GM18907 (cell line): ENCODE data around the gene FOXD2.

Experiments
- ATAC-seq: cut with Tn5 transposase; IDR thresholded peaks from one replicate; pipeline ENCODE4 v1.9.1; 2021; ENCODE audit warnings: mild to moderate bottlenecking, moderate library complexity; ENCODE audit not compliant: unreplicated experiment

Gene FOXD2

GRCh38 chr1:47437447-47438164 lies at the start of gene FOXD2:
FOXD2 (plus strand) TSS chr1:47438044; CDS start chr1:47438136, 92 bp downstream.
- ATAC-seq, result peak; percentile 87

GRCh38 chr1:47388891-47389238 lies 49.0 kb upstream of the FOXD2 start:
- no peak for ATAC-seq

GRCh38 chr1:47389731-47390130 lies 48.1 kb upstream of the FOXD2 start:
- no peak for ATAC-seq

GRCh38 chr1:47390843-47391242 lies 47.0 kb upstream of the FOXD2 start:
- ATAC-seq, result no peak

- ATAC-seq, result no peak
Measured at GRCh38 chr1:47393141-47393540, 44.7 kb upstream of the FOXD2 start.

GRCh38 chr1:47395433-47395832 lies 42.4 kb upstream of the FOXD2 start:
- ATAC-seq, result no peak

GRCh38 chr1:47396671-47397196 lies 41.1 kb upstream of the FOXD2 start:
- no peak for ATAC-seq

- ATAC-seq, result no peak
Measured at GRCh38 chr1:47399138-47399845, 38.6 kb upstream of the FOXD2 start.

- no peak for ATAC-seq
Measured at GRCh38 chr1:47399846-47400155, 38.0 kb upstream of the FOXD2 start.

GRCh38 chr1:47401761-47402160 lies 36.1 kb upstream of the FOXD2 start:
- ATAC-seq, result no peak

- ATAC-seq, result no peak
Measured at GRCh38 chr1:47402591-47402990, 35.3 kb upstream of the FOXD2 start.

- ATAC-seq, result no peak
Measured at GRCh38 chr1:47403321-47403910, 34.4 kb upstream of the FOXD2 start.

- ATAC-seq, result no peak
Measured at GRCh38 chr1:47405697-47406096, 32.1 kb upstream of the FOXD2 start.

- ATAC-seq, result no peak
Measured at GRCh38 chr1:47406966-47407365, 30.9 kb upstream of the FOXD2 start.

GRCh38 chr1:47407481-47407880 lies 30.4 kb upstream of the FOXD2 start:
- no peak for ATAC-seq

GRCh38 chr1:47409311-47410067 lies 28.4 kb upstream of the FOXD2 start:
- no peak for ATAC-seq

GRCh38 chr1:47410068-47410455 lies 27.8 kb upstream of the FOXD2 start:
- ATAC-seq, result no peak

GRCh38 chr1:47411436-47411835 lies 26.4 kb upstream of the FOXD2 start:
- no peak for ATAC-seq

GRCh38 chr1:47412437-47412836 lies 25.4 kb upstream of the FOXD2 start:
- ATAC-seq, result no peak

GRCh38 chr1:47415728-47416318 lies 22.0 kb upstream of the FOXD2 start, which contains the start of gene FOXE3:
FOXE3 (plus strand) TSS chr1:47416285; CDS start chr1:47416316, 31 bp downstream.
- ATAC-seq, result no peak
